GM21723 (cell line): ENCODE measurements around the gene TMPRSS13.

Source experiments
- ATAC-seq: cut with Tn5 transposase; IDR thresholded peaks from one replicate; pipeline ENCODE4 v1.9.1; 2021; ENCODE audit warnings: mild to moderate bottlenecking, moderate library complexity; ENCODE audit not compliant: unreplicated experiment

TMPRSS13 gene

DNA sequence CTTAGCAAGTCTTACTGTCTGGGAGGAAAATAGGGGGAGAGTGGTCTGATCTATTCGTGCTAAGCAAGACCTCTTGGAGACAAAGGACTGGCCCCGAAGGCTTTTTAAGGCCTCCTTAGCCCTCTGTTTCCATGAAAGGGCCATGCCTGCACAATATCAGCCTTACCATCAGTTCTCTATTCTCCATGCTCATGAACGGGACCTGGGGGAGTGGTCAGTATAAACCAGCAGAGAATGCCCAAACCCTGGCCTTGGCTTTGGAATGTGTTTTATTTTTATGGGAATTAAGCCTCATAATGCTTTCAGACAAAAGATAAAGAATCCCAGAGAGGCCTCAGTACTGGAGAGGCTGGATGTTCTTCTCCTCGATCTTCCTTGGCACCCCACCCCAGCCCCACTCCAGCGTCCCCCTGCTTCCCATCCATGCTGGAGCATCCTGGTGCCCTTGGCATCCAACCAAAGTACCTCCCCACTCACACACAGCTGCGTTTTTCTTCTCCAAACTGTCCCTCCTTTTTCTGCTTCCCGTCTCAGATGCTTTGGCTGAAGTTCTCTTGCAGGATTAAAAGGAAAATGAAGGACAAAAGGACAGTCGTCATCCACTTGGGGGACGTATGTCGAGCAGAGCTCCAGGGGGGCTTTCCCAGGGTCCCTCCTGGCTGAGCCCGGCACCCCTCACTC is 71.3 kb downstream of the TMPRSS13 start:
- ATAC-seq = no peak

GRCh38 chr11:117855912-117856651 is 73.1 kb downstream of the TMPRSS13 start:
- no peak for ATAC-seq

GRCh38 chr11:117855186-117855845 is 73.9 kb downstream of the TMPRSS13 start:
- ATAC-seq = no peak

GRCh38 chr11:117852309-117852708 is 76.9 kb downstream of the TMPRSS13 start:
- no peak for ATAC-seq

GRCh38 chr11:117851852-117852251 is 77.3 kb downstream of the TMPRSS13 start:
- no peak for ATAC-seq

DNA sequence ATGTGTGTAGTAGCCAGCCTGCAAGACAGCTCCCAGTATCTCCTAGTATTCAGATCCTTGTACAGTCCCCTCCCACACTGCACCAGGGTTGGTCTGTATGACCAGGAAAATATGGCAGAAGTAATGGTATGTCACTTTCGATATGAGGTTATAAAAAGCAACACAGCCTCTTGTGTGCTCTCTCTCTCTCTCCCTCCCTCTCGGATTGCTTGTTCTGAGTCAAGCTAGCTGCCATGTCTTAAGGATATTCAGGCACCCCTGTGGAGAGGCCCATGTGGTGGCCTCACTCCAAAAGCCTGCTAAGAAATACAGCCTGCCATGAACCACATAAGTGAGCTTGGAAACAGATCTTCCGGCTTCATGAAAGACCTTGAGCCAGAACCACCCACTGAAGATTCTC is 78.1 kb downstream of the TMPRSS13 start:
- ATAC-seq = no peak
